Colon (tissue), 2 donors: ENCODE measurements around the gene SIDT1.

Source experiments
- FAIRE-seq: peaks from 2 replicates; lab custom pipeline; 2012; peaks lifted over from hg19 to GRCh38; lab: Jason Lieb, UNC
- donor health status: control.
- donor health status: control.

The SIDT1 gene

DNA sequence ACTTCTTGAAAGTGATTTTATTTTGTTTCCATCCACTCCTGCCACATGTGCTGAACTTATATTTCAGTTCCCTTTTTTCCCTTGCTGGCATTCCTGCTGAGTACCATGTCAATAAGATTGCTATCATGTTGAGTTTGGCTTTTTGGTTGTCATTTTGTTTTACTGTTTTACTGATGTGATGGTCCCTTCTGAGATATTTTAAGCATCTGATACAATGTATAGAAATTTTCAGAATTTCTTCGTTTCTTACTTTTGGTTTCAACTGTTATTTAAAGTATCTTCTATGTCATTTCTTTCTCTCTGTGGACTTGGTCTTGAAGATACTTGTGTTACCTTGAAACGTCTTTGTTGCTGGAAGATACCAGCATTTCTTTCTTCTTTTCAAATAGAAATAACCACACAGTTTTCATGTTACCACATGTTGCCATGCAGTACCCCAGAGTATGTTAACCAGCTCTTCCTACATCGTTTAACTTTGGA, 14.1 kb downstream of the SIDT1 start:
- no peak for FAIRE-seq

DNA sequence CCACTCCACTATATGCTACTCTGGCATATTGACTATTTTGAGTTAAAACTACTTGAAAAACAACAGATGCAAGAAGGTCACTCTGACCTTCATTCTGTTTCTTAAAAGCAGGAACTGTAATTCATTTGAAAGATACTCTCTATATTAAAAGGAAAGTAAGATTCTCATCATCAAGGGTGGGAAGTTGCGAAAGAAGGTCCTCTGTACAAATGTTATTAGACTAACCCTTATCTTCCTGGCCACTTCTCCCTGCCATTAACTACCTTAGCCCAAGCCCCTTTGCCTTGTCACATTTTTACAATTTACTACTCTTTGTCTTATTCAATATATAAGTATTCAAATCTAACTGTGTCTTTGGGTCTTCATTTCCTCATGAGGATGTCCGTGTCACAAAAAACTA, 16.1 kb downstream of the SIDT1 start:
- no peak for FAIRE-seq

DNA sequence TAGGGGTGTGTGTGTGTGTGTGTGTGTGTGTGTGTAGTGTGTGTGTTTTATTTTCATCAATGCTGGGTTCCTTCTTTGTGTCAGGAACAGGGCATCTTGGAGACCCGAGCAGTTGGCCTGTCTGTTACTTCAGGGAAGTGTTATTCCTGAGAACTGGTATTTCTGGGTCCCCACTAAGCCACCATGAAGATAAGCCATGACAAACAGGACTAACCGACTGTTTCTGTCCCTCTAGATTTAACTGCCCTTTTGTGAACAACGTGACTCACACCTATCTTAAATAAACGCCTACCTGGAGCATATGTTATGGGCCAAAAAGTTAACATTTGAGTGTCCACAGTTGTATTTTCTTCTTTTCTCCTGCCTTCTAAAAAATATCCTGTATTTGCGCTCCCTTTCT, 19.5 kb downstream of the SIDT1 start:
- no peak for FAIRE-seq

DNA sequence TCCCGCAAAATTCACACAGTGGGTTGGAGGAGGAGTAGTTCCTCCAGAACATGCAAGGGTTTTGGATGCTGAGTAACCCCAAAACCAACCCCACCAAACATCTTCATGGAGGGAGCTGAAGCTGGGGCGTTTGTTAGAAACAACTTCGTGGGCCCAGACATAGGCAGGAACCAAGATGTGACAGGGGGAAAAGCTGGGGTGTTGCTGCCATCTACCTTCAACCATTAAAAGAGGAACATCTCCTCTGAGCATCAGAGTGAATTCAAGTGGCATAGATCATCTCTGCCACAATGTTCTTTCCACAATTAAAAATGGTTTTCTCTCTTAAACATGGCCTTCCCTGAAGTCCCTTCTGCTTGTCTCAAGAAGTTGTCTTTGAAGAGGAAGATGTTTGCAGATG, 20.5 kb downstream of the SIDT1 start:
- no peak for FAIRE-seq

DNA sequence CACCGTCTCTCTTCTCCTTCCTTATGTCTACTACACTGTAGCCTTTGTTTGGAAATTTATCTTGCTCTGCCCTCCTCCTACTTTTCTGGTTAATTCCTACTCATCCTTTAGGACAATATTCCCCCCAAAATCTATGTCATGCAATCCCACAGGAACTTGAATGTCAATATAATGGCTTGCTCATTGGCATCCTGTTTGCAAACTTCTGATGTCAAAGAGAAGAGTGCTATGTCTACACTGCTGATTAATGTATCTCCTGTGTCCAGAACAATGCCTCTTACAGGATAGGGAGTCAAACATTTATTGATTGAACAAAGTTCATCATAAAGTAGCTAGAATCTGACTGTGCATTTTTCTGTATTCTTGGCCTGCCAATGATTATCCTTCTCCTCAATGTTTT, 22.8 kb downstream of the SIDT1 start:
- no peak for FAIRE-seq

DNA sequence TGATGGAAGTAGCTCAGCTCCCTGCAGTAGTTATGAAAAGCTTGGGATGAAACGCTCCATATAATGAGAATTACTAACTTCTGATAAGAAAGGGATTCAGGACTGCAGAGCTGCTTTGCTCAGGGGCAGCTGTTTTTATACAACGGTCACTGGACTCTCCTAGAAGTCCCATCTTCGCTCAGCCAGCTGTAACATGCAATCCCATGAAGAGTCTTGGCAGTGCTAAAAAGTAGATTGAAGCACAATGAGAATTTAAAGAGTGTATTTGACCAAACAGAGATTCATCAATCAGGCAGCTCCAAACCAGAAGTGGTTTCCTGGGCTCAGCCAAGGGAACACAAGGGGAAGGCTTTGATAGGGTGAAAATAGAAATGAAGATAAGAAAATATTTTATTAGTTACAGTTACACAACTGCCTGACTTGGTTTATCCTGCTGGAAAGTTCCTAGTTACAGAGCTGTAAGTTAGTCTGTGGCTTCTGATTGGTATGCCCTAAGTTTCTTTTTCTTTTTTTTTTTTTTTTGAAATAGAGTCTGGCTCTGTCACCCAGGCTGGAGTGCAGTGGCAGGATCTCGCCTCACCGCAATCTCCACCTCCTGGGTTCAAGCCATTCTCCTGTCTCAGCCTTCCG, 24.1 kb downstream of the SIDT1 start:
- no peak for FAIRE-seq

DNA sequence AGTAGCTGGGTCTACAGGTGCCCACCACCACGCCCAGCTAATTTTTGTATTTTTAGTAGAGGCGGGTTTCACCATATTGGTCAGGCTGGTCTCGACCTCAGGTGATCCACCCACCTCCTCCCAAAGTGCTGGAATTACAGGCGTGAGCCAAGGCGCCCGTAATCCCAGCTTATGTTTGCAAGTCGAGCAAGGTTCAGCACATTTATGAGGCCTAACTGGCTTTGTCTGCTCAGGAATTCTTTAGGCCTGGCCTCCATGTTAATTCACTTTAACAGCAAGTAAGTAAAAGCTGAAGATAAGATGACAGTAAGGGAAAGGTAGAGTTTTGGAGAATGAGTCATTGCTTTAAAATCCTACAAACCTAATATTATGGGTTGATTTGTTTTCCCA, 24.6 kb downstream of the SIDT1 start:
- FAIRE-seq, result no peak

DNA sequence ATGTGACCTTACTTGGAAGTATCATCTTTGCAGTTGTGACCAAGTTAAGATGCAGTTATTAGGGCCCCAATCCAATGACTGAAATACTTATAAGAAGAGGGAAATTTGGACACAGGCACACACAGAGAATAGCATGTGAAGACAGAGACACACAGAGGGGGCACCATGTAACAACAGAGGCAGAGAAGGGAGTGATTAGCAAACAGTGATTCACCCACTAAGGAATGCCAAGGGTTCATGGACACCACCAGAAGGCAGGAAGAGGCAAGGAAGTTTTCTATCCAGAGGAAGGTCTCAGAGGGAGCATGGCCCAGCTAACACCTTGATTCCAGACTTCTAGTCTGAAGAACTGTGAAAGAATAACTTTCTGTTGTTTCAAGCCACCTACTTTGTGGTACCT, 25.0 kb downstream of the SIDT1 start:
- FAIRE-seq, result no peak

DNA sequence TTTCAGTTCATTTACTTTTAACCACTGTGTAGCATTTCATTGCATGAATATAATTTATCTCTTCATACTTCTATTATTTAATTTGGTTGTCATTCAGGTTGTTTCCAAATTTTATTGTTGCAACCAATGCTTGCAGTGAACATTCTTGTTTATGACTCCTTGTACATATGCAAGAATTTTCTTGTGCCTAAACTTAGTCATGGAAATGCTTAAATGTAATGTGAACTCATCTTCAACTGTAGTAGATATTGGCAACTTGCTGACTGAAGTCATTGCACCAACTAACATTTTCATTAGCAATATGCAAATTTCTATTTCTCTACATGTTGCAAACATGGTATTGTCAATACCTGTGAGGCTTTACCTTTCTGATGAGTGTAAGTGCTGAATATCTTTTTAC, 26.7 kb downstream of the SIDT1 start:
- no peak for FAIRE-seq

DNA sequence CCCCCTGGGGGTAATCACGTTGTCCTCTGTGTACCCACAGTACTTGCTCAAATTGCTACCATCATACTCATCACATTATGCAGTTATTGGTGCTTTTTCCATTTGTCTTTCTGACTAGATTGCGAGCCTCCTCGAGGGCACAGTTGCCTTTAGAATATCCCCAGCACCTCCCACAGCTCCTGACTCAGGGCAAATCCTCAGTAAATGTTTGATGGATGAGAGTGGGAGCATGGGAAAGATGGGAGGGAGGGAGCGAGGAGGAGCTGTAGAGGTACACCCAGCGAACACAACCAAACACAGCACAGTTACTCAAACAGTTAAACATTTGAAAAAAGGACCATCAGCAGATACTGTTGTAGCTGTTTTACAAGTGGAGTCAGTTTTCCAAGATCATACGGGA, 27.9 kb downstream of the SIDT1 start:
- FAIRE-seq, result no peak

DNA sequence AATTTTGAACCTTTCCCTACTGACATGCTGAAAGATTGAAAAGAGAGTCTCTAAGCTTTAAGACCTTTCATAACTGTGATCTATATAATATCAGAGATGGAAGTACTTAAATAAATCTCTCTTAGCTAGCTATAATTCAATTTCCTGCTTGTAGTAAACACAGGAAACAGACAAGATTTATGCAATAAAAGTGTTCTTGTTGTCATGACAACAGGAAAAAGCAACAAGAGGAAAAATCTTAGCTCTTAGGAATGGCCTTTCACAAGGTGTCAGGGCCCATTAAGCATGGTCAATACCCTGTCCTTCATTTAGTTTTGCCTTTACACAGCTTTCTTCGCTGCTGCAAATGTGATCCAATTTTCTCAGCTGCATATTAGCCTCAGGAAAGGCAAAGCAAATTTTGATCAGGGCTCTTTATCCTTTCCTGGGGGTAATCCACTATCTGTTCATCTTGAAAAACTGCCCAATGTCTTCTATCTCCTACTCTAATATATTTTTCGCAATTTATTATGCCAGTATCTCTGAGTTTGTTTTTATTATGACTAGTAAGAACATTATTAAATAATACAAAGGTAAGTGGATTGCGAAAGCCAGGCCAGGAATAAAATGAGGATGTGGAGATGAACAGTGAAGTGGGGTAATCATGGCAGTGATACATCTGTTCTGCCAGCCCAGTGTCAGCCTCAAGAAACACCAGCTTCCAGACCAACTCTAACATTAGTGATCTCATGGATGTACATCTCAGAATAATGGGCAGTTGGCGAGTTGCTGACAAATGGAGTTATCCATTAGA, 28.7 kb downstream of the SIDT1 start:
- no peak for FAIRE-seq

DNA sequence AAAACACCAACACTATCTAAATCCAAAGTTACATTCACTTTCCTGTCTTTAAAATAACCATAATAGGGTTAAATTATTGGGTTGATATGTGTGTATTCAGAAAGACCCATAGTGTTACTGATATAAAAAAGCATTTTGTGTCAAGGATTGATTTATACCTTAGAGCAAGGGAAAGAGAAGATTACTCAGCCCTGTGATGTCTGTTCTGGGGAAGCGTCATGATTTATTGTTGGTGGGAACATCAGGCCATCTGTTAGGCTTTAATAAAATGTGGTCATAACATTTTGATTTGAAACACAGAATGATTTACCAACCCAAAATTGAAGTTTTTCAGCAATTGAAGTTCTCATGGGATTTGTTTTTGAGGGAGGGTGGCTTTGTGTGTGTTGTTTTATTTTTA, 33.2 kb downstream of the SIDT1 start:
- no peak for FAIRE-seq

DNA sequence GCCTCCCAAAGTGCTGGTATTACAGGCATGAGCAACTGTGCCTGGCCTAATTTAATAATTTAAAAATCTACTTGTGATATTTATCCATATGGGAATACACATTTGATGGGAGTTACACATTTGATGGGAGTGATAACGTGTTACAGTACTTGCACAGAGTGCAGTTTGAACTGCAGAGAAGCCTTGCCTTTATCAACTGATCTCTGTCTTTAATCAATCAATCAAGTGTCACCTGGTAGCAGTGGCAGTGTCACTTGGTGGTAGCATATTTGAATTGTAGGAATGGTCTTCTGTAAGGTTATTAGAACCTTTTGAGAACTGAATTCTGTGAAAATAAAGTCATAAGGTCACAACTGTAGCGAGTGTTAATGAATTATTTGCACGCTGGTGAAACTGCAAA, 37.8 kb downstream of the SIDT1 start:
- no peak for FAIRE-seq

DNA sequence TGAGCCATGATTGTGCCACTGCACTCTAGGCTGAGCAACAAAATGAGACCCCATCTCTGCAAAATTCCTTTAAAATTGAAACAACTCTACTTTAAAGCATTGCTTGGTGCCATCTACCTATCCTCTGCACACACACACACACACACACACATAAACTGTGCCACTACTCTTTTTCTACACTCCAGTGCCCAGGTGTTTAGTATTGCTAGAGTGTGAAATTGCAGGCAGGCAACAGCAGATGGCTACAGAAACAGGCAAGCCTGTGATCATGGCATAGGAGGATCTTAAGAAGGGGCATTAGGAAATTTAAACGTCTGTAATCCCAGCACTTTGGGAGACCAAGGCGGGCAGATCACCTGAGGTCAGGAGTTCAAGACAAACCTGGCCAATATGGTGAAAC, 39.0 kb downstream of the SIDT1 start:
- FAIRE-seq, result no peak

DNA sequence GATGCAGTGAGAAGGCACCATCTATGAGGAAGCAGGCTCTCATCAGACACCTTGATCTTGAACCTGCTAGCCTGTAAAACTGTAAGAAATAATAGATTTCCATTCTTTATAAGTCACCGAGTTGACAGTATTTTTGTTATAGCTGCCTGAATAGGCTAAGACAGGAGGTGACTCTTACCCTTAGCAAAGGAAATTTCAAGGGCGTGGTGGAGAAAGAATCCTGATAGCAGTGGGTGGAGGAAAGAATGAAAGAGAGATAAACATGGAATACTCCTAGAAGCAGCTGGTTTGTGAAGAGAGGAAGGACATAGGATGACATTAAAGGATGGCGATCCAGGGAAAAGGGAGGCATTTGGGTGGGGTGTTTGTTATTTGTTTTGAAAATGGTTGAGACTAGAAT, 41.4 kb downstream of the SIDT1 start:
- no peak for FAIRE-seq

DNA sequence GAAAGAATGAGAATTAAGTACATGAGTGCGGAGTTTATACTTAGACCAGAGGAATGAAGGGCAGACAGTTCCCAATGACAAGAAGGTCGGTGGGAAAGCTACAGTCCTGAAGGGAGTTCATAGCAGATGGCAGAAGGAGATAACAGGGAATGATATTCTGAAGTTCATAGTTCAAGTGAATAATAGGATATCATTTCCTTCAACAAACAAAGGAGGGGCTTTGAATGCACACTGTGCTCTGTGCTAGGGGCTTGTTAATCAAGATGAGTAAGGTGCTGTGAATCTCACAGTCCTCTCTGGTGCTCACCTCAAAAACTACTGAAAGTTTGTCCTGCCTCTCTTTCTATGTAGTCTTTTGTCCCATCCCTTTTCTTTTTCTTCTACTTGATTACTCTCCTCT, 41.9 kb downstream of the SIDT1 start:
- no peak for FAIRE-seq

DNA sequence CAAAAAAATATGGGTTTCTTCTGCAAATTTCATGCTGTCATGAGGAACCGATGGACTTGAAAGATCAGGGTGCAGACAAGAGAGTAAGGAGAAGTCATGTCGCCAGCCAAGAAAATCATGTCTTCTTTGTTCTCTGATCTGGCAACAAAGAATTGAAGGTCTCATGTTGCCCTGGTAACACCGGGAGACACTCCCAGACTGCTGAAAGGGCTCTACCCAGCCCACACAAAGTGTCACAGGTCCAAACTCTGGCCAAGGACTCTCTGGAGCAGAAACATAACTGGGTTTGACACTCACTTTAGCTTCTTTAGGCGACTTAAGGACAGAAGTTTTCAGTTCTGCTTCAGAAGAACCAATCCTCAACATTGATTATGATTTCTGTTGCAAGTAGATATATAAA, 42.9 kb downstream of the SIDT1 start:
- no peak for FAIRE-seq

DNA sequence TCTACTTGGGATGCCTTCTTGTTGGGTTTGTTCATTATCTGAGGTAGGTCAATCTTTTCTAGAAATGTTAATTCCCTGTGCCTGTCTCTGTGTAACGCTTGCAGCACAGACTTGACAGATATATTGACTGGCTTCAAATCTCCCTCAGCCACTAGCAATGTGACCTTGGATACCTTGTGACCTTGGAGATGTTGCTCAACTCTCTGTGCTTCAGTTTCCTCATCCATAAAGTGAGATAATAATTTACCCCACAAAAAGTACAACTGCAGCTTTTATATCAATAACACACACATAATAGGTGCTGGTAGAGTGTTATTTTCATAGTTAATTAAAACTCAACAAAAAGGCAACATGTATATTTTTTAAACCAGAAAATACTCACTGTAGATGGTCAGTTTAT, 52.9 kb downstream of the SIDT1 start:
- no peak for FAIRE-seq

DNA sequence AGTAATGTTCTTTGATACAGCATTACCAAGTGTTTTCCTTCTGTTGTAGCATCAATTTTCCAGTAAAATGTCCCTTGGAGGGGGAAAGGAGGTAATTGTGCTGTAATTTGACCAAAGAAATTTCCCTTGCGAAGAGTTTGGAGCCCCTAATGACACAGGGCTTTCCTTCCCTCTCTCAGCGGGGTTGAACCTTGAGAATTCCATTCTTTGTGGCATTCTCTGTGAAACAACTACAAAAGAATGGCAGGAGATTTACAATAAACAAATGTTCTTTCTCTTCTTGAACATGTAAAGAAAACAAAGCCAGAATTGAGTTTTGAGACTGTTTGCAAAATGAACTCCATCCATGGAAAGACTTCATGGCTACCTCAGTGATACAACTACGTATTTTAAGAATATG, 53.4 kb downstream of the SIDT1 start:
- no peak for FAIRE-seq

DNA sequence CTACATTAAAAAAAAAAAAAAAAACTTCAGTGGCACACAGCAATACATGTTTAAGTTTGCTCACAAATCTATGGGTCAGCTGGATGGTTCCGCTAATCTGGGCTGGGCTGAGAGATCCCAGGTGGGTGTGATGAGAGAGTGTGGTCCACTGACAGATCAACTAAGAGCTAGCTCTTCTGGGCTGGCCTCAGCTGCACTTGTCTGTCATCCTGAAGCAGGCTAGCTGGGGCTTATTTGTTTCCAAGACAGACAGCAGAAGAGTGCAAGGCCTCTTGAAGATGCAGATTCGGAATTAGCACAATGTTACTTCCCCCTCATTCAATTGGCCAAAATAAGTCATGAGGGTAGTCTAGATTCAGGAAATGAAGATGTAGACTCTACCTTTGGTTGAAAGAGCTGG, 56.5 kb downstream of the SIDT1 start:
- FAIRE-seq, result no peak

DNA sequence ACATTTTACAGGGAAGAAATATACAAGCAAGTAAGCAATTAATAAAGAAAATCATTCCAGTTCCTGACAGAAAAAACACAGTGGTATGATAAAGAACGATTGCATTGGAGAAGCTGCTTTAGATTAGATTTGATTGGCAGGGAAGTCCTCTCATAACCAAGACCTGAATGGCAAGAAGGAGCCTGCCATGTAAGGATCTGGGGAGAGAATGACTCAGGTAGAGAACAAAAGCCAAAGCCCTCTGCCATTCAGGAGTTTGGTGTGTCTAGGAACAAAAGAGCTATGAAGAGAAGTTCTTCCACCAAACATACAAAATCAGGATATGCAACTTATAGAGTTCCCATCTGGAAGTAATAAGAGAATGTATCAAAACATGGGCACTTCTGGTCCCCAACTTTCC, 57.6 kb downstream of the SIDT1 start:
- no peak for FAIRE-seq

DNA sequence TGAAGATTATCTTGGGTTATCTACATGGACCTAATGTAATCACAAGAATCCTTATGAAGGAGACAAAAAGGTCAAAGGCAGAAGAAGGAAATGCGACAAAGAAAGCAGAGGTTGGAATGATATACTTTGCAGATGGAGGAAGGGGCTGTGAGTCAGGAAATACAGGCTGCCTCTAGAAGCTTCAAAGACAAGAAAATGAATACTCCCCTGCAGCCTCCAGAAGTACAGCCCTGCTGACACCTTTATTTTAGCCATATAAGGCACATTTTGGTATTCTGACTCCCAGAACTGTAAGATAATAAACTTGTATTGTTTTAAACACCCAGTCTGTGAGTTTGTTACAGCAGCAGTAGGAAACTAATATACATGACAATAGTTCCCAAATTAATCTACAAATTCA, 58.6 kb downstream of the SIDT1 start:
- no peak for FAIRE-seq

DNA sequence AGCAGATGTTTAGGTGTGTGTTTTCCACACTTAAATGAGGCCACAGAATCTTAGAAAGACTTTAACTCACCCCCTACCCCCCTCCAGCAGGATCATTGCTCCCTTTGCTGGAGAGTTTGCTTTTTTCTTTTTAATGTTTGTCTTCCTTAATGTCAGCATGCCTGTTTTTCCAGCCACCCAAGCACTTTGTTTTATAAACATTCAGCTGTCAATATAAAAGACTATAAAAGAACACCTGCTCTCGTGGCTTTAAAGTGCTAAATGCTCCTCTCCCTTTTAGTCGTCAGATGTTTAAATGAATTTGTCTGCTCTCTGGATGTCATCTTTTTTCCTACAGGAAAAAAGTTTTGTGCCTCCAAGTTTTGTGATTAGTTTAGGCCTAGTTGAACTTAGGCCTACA, 61.7 kb downstream of the SIDT1 start:
- no peak for FAIRE-seq
